SK-N-SH (cell line): ENCODE data around the gene EDEM2. TPM values are rescaled to one million over a fixed set of nuclear protein-coding genes. Genes with fewer than 3 reads are reported as not detected.
A peak's percentile ranks its signal among the peaks of the same experiment; 100 is the strongest.
"Not testable (repeated sequence)": the region's sequence is repeated elsewhere in the genome, so short reads cannot be mapped to it uniquely, and the experiment has no call there.

Experiments used
- CTCF ChIA-PET: fragments of 300-600, 350-600 bp; formaldehyde crosslinking; extraction: SDS; loops from one replicate; lab custom pipeline; 2021; lab: Yijun Ruan, JAX
- POLR2A ChIA-PET: fragments of 350-600 bp; sonication (Branson Sonifier 250); formaldehyde crosslinking; extraction: SDS; loops from one replicate; lab custom pipeline; 2020; ENCODE audit warnings: antibody characterized with exemption, inconsistent platforms; lab: Yijun Ruan, JAX
- DNase-seq: peaks from one replicate; pipeline ENCODE4 v3.0.0; 2012
- H2AFZ ChIP-seq: fragments of 200-600 bp; sonication (generic); 2 replicates; pipeline ENCODE4 v1.8.1; 2016; ENCODE audit warnings: antibody characterized with exemption, mild to moderate bottlenecking, low read depth
- H3F3A ChIP-seq: fragments of 200-600 bp; sonication (generic); replicated peaks from 2 replicates; pipeline ENCODE3; 2016; ENCODE audit warnings: antibody characterized with exemption, mild to moderate bottlenecking; ENCODE audit not compliant: insufficient read depth
- H3K27ac ChIP-seq, 2 experiments: fragments of 200-500 bp in 1 of 2; fragments of 200-600 bp in 1 of 2; sonication (Bioruptor generic) in 1 of 2; sonication (generic), shearing (Covaris generic) in 1 of 2; 2 replicates each; pipeline versions ENCODE4 v1.5.1 to v1.6.1; 2014 to 2016; ENCODE audit warnings: low read depth in 2 of 2, inconsistent platforms in 1 of 2, low read length in 1 of 2, mild to moderate bottlenecking in 1 of 2, mixed read lengths in 1 of 2
- H3K27me3 ChIP-seq: fragments of 200-600 bp; sonication (generic), shearing (Covaris generic); 2 replicates; pipeline ENCODE4 v1.6.1; 2016; ENCODE audit warnings: mixed run types; ENCODE audit not compliant: insufficient read depth
- H3K36me3 ChIP-seq, 2 experiments: fragments of 200-500 bp in 1 of 2; fragments of 200-600 bp in 1 of 2; sonication (Bioruptor generic) in 1 of 2; sonication (generic) in 1 of 2; replicated peaks in 1 of 2; 2 replicates each; pipeline versions ENCODE3 to v1.5.1; 2014 to 2016; ENCODE audit warnings: low read length in 1 of 2, mild to moderate bottlenecking in 1 of 2; ENCODE audit not compliant: insufficient read depth in 2 of 2, control insufficient read depth in 1 of 2
- H3K4me1 ChIP-seq, 2 experiments: fragments of 200-500 bp in 1 of 2; fragments of 200-600 bp in 1 of 2; sonication (Bioruptor generic) in 1 of 2; sonication (generic), shearing (Covaris generic) in 1 of 2; 2 replicates each; pipeline versions ENCODE4 v1.5.1 to v1.6.1; 2014 to 2016; ENCODE audit warnings: low read depth in 1 of 2, low read length in 1 of 2, mixed run types in 1 of 2; ENCODE audit not compliant: insufficient read depth in 2 of 2, control insufficient read depth in 1 of 2
- H3K4me2 ChIP-seq: fragments of 200-600 bp; sonication (generic), shearing (Covaris generic); 2 replicates; pipeline ENCODE4 v1.6.1; 2017; ENCODE audit warnings: mixed run types
- H3K4me3 ChIP-seq, 2 experiments: fragments of 200-500 bp in 1 of 2; fragments of 200-600 bp in 1 of 2; sonication (Bioruptor generic) in 1 of 2; sonication (generic), shearing (Covaris generic) in 1 of 2; 2 replicates each; pipeline versions ENCODE4 v1.5.1 to v1.8.1; 2014 to 2016; ENCODE audit warnings: low read depth in 2 of 2, inconsistent platforms in 1 of 2, low read length in 1 of 2, mild to moderate bottlenecking in 1 of 2, mixed read lengths in 1 of 2, moderate library complexity in 1 of 2
- H3K79me2 ChIP-seq: fragments of 200-600 bp; sonication (generic); 2 replicates; pipeline ENCODE4 v1.8.1; 2017; ENCODE audit warnings: mild to moderate bottlenecking; ENCODE audit not compliant: insufficient read depth
- H3K9ac ChIP-seq: fragments of 200-600 bp; sonication (generic); 2 replicates; pipeline ENCODE4 v1.6.1; 2017; ENCODE audit warnings: mixed run types
- H3K9me2 ChIP-seq: fragments of 200-600 bp; sonication (generic); 2 replicates; pipeline ENCODE4 v1.6.1; 2017; ENCODE audit warnings: mixed run types
- H3K9me3 ChIP-seq: fragments of 200-600 bp; sonication (generic); 2 replicates; pipeline ENCODE4 v1.6.1; 2017; ENCODE audit warnings: mixed run types, mild to moderate bottlenecking, moderate library complexity
- H4K20me1 ChIP-seq: fragments of 200-600 bp; sonication (generic); 2 replicates; pipeline ENCODE4 v1.6.1; 2017; ENCODE audit warnings: mild to moderate bottlenecking, mixed run types; ENCODE audit not compliant: insufficient read depth
- CTCF ChIP-seq: fragments of 200-600 bp; sonication (generic); IDR thresholded peaks from 2 replicates; pipeline ENCODE4 v1.6.1; 2017; ENCODE audit warnings: antibody characterized with exemption, mild to moderate bottlenecking, moderate library complexity
- ELF1 ChIP-seq: IDR thresholded peaks from 2 replicates; pipeline ENCODE4 v1.4.0; 2012
- FOXM1 ChIP-seq: IDR thresholded peaks from 2 replicates; pipeline ENCODE4 v1.4.0; 2012; ENCODE audit warnings: low read depth, mild to moderate bottlenecking
- GATA2 ChIP-seq: sonication (generic); formaldehyde crosslinking; IDR thresholded peaks from 2 replicates; pipeline ENCODE4 v1.5.0; 2020; ENCODE audit warnings: mild to moderate bottlenecking, missing genetic modification reagents
- MAX ChIP-seq: IDR thresholded peaks from 2 replicates; pipeline ENCODE4 v1.4.0; 2012; ENCODE audit warnings: low read depth
- PBX3 ChIP-seq: IDR thresholded peaks from 2 replicates; pipeline ENCODE4; 2012
- RAD21 ChIP-seq: IDR thresholded peaks from 2 replicates; pipeline ENCODE4 v1.6.1; 2012; ENCODE audit warnings: mild to moderate bottlenecking, low read length
- TAF1 ChIP-seq: IDR thresholded peaks from 2 replicates; pipeline ENCODE4 v1.6.1; 2012; ENCODE audit warnings: low read depth, mild to moderate bottlenecking, low read length, moderate library complexity, borderline replicate concordance
- ZBTB33 ChIP-seq: IDR thresholded peaks from 2 replicates; pipeline ENCODE4 v1.4.0; 2012; ENCODE audit warnings: low read depth, borderline replicate concordance
- WGBS: methylation state at CpG from one replicate; pipeline ENCODE4 v1.1.6; 2017; ENCODE audit warnings: low lambda C conversion rate; 5-methylcytosine and 5-hydroxymethylcytosine counted together
- polyA plus RNA-seq, 3 experiments: library from polyadenylated mRNA; depleted of rRNA; stranded (reverse); fragments of >200 nt; gene quantifications; 2 replicates each; pipeline ENCODE4 v1.2.3, GENCODE V29; 2012

EDEM2 gene
- polyA plus RNA-seq, 1 of the 3 experiments (the other 2 are of a cell fraction) = 34.3 TPM

- Histone ChIP-seq H3K4me3 (peak within 1 kb of the TSS; percentile 32 to 35; a peak in 3 of 4 replicates), H3K9me2 (no peaks in the 10 kb centered on the region), H3K4me2 (peak within 1 kb of the TSS; percentile 76), H2AFZ (peak within 1 kb of the TSS; percentile 89), H3K36me3 (no peaks in the 10 kb centered on the region), H4K20me1 (no peaks in the 10 kb centered on the region), H3K27me3 (no peaks in the 10 kb centered on the region), H3K9me3 (no peaks in the 10 kb centered on the region), H3K79me2 (no peaks in the 10 kb centered on the region), H3K27ac (peak within 1 kb of the TSS in 1 of 2 experiments; percentile 58; a peak in 2 of 4 replicates), H3K9ac (peak within 1 kb of the TSS; percentile 22; the same call in 1 of the 2 replicates), H3K4me1 (peaks cover 0 to 12% of the 10 kb centered on the region in 2 experiments; a peak in 1 of 4 replicates), H3F3A (peaks cover 5% of the 10 kb centered on the region)
- TF ChIP-seq ZBTB33 (no peak), FOXM1 (no peak), ELF1 (peak; percentile 12; the same call in 1 of the 2 replicates), GATA2 (CRISPR knock-in tag) (0 out of 2 replicates have a peak, but pooled peaks have one; percentile 18)
- DNase-seq = peak; percentile 51
- 41% methylated on average over 16 of the region's 16 CpGs for WGBS
- ChIA-PET CTCF (no interaction called here), POLR2A (no interaction called here)
These were observed 24.8 kb upstream of the EDEM2 start, which contains the start of gene PROCR for GRCh38 chr20:35171753-35172433. Gene PROCR, plus strand, starts transcription at chr20:35172072. Its CDS starts 83 bp downstream, at chr20:35172155.

GRCh38 chr20:35171438-35171752 is 24.3 kb upstream of the EDEM2 start:
- Histone ChIP-seq H2AFZ (peak overlapping the region; percentile 89), H3K27ac (no peak overlapping the region; a peak in 1 of 4 replicates), H3K36me3 (no peaks in the 10 kb centered on the region), H3F3A (peaks cover 5% of the 10 kb centered on the region), H3K4me2 (peak overlapping the region; percentile 76), H3K79me2 (no peaks in the 10 kb centered on the region), H3K9me3 (no peaks in the 10 kb centered on the region), H3K9me2 (no peaks in the 10 kb centered on the region), H4K20me1 (no peaks in the 10 kb centered on the region), H3K4me1 (peaks cover 0 to 15% of the 10 kb centered on the region in 2 experiments; a peak in 1 of 4 replicates), H3K9ac (no peak overlapping the region), H3K27me3 (no peaks in the 10 kb centered on the region), H3K4me3 (0 out of 4 replicates have a peak overlapping the region, but pooled peaks of 1 of the 2 experiments have one; percentile 25)
- 84% methylated on average over 1 of the region's 1 CpG for WGBS
- no peak for TF ChIP-seq CTCF
- TF ChIP-seq PBX3 = no peak
- no peak for TF ChIP-seq FOXM1
- TF ChIP-seq ELF1 = no peak
- TF ChIP-seq RAD21 = no peak
- TF ChIP-seq TAF1 = no peak
- no peak for TF ChIP-seq MAX
- DNase-seq = no peak
- ChIA-PET CTCF (no interaction called here), POLR2A (no interaction called here)

GRCh38 chr20:35168701-35169409 is 21.7 kb upstream of the EDEM2 start:
- H3K4me3 ChIP-seq, H3K9me3 ChIP-seq, H3K36me3 ChIP-seq, H2AFZ ChIP-seq, H3K27ac ChIP-seq, H3K4me2 ChIP-seq, DNase-seq, H3K27me3 ChIP-seq, POLR2A ChIA-PET, H4K20me1 ChIP-seq, CTCF ChIA-PET, H3K79me2 ChIP-seq, H3F3A ChIP-seq, H3K9ac ChIP-seq, H3K9me2 ChIP-seq: not testable (repeated sequence)
- WGBS = 71% methylated on average over 4 of the region's 4 CpGs
- peaks cover 0 to 18% of the 10 kb centered on the region in 2 experiments; a peak in 1 of 4 replicates for H3K4me1 ChIP-seq
